Left lung (tissue), 10 donors: ENCODE measurements around the gene SLC19A3. TPM values are rescaled to one million over a fixed set of nuclear protein-coding genes. Genes with fewer than 3 reads are reported as not detected.
A peak's percentile ranks its signal among the peaks of the same experiment; 100 is the strongest.

Source experiments
- ATAC-seq: fragments of 200-7000 bp; cut with Tn5 transposase; one replicate; pipeline ENCODE4 v1.9.1; 2020; ENCODE audit warnings: moderate library complexity
- DNase-seq, 4 donors: peaks; one replicate each; pipeline ENCODE4 v3.0.0-alpha.2; 2013 to 2020
- H3K27ac ChIP-seq, 2 donors: fragments of 200-600 bp; sonication (generic) in 1 of 2; one replicate each; pipeline versions ENCODE4 v1.5.0 to v1.8.0; 2020 to 2021
- H3K27me3 ChIP-seq, 2 donors: fragments of 200-600 bp; sonication (generic) in 1 of 2; one replicate each; pipeline versions ENCODE4 v1.5.0 to v1.8.0; 2020 to 2021
- H3K36me3 ChIP-seq, 2 donors: fragments of 200-600 bp; sonication (generic) in 1 of 2; one replicate each; pipeline versions ENCODE4 v1.5.0 to v1.8.0; 2020 to 2021
- H3K4me1 ChIP-seq, 2 donors: fragments of 200-600 bp; one replicate each; pipeline ENCODE4 v1.8.0; 2021
- H3K4me3 ChIP-seq, 2 donors: fragments of 200-600 bp; sonication (generic) in 1 of 2; one replicate each; pipeline versions ENCODE4 v1.5.0 to v1.8.0; 2020 to 2021; ENCODE audit warnings: mild to moderate bottlenecking in 1 of 2
- H3K9me3 ChIP-seq, 2 donors: fragments of 200-600 bp; sonication (generic) in 1 of 2; one replicate each; pipeline versions ENCODE4 v1.5.0 to v1.8.0; 2020 to 2021
- intact Hi-C, 2 donors: fragments of 100-400 bp; cut with DNase I; formaldehyde crosslinking; loops; one replicate each; pipeline versions ENCODE4 v1.11.2 to v1.14.2; 2022
- polyA plus RNA-seq, 6 donors: library from polyadenylated mRNA; unstranded; fragments of 120-200 nt; gene quantifications; one replicate each; pipeline ENCODE4 v1.2.1, GENCODE V29; 2013; ENCODE audit not compliant: insufficient read length in 6 of 6
- total RNA-seq, 2 donors: library from RNA; stranded (reverse); fragmentation: NEBNext Ultra II Directional; extraction: Animal tissue kit (Norgen Biotek cat#: 25700); gene quantifications; one replicate each; pipeline ENCODE4 v1.2.1, GENCODE V29; 2021
- TF ChIP-seq, protein P1 (sequence below), 2 donors: fragments of 200-600 bp; sonication (generic) in 1 of 2; IDR thresholded peaks; one replicate each; pipeline versions ENCODE4 v1.5.0 to v1.8.0; 2021; ENCODE audit warnings: antibody characterized with exemption in 2 of 2
- donor health status: DM: no; HTN: yes; CAD: no.
- donor health status: DM: no; HTN: no; CAD: no.

SLC19A3 gene
- total and polyA plus RNA-seq, 8 donors: 6.2 to 32.5 (median 21.5) TPM

DNA sequence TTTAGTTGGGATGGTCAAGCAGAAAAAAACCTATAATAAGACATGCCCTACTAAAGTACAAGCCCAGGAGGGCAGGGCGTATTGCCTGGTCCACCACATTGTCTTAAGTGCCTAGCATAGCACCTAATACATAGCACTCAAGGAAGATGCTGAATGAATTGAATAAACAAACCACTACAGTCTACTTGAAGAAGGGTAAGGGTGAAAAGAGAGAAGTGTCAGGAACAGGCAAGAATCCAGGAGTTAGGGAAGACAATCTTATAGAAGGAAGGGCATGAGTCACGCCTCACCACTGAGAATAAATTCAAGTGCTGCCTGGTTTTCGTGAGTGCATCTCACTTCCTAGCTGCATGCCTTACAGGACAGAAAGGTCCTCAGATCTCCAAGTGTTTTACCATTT, 13.9 kb downstream of the SLC19A3 start:
- DNase-seq (no peak), ATAC-seq (peak; percentile 80)
- intact Hi-C loops: no loop called here
- Histone ChIP-seq H3K4me3 (no peak overlapping the region), H3K27me3 (no peaks in the 10 kb centered on the region), H3K27ac (peak overlapping the region; percentile 20 to 63), H3K9me3 (no peaks in the 10 kb centered on the region), H3K4me1 (peaks cover 0 to 5% of the 10 kb centered on the region in 2 donors), H3K36me3 (no peaks in the 10 kb centered on the region)
- TF ChIP-seq, protein P1, sequence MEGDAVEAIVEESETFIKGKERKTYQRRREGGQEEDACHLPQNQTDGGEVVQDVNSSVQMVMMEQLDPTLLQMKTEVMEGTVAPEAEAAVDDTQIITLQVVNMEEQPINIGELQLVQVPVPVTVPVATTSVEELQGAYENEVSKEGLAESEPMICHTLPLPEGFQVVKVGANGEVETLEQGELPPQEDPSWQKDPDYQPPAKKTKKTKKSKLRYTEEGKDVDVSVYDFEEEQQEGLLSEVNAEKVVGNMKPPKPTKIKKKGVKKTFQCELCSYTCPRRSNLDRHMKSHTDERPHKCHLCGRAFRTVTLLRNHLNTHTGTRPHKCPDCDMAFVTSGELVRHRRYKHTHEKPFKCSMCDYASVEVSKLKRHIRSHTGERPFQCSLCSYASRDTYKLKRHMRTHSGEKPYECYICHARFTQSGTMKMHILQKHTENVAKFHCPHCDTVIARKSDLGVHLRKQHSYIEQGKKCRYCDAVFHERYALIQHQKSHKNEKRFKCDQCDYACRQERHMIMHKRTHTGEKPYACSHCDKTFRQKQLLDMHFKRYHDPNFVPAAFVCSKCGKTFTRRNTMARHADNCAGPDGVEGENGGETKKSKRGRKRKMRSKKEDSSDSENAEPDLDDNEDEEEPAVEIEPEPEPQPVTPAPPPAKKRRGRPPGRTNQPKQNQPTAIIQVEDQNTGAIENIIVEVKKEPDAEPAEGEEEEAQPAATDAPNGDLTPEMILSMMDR (IDR thresholded peaks at IDR 0.05): no peak

DNA sequence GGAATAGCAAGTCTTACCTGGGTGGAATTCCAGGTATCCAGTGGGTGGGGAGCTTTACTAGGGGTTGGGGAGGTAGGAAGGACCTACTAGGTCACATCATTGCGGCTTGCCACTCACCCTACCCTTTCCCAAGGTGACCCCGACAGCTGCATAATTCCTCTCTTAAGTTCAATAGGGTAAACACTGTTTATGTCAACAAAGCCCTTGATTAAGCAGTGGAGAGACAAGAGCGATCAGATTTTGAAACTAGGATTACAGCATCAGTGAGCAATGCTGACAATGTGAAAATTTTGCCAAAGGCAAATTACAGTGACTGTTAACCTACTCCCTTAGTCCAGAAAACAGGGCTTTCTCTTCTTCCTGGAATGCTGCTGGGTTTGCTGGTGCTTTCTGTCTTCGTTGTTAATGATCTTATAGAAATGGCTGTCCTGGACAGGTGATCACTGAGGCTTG, 14.5 kb downstream of the SLC19A3 start:
- Histone ChIP-seq H3K36me3 (no peaks in the 10 kb centered on the region), H3K4me1 (peaks cover 0 to 5% of the 10 kb centered on the region in 2 donors), H3K4me3 (no peak overlapping the region), H3K27ac (peak overlapping the region; percentile 20 to 63), H3K9me3 (no peaks in the 10 kb centered on the region), H3K27me3 (no peaks in the 10 kb centered on the region)
- ATAC-seq: peak; percentile 86
- TF ChIP-seq, protein P1 (IDR thresholded peaks at IDR 0.05): no peak
- peak in 1 of 4 donors; percentile 7 for DNase-seq
- intact Hi-C loops: no loop called here

DNA sequence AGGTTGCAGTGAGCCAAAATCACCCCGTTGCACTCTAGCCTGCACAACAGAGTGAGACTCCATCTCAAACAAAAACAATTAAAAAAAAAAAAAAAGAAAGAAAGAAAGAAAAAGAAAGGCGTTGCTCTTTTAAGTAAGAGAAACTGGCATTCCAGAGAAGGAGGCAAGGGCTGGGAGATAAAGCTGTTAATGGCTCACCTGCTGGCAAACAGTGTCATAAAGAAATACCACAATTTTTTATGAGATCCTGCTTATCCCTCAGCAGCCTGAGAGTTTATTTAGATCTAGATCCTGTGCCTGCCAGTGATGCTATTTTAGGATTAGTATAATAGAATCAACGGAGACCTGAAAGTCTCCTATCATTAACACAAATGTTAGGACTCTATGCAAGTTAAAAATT, 16.3 kb downstream of the SLC19A3 start:
- Histone ChIP-seq H3K4me3 (no peak overlapping the region), H3K36me3 (no peaks in the 10 kb centered on the region), H3K9me3 (no peaks in the 10 kb centered on the region), H3K27ac (no peak overlapping the region), H3K4me1 (peaks cover 0 to 5% of the 10 kb centered on the region in 2 donors), H3K27me3 (no peaks in the 10 kb centered on the region)
- intact Hi-C loops: no loop called here
- ATAC-seq: no peak
- no peak for DNase-seq
- TF ChIP-seq, protein P1 (IDR thresholded peaks at IDR 0.05): no peak

DNA sequence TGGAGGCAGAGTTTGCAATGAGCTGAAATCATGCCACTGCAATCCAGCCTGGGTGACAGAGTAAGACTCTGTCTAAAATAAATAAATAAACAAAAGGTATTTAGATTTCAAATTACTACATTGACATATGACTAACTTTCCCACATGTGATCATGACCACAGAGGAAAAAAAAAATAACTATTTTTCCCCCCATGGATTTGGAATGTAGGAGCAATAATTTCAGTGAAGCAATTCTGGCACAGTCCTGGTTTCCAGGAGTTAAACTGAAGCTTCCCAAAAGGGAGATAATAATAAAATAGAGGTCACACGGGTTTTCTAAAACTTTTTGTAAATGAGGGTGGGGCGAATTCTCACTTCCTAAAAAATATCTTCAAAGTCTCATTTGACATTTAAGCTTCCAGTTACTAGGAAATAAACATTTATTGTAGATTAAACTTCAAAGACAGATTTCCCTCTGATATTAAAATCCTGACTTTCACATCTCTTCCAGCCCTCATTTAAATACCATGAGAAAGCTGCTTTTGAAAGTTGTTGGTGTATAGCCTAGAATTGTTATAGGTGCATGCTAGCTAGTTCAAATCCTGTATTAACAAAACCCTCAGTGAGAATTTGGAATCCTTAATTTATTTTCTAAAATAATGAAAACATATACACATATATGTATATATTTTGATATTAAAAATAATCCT, 20.7 kb downstream of the SLC19A3 start:
- intact Hi-C loops: no loop called here

DNA sequence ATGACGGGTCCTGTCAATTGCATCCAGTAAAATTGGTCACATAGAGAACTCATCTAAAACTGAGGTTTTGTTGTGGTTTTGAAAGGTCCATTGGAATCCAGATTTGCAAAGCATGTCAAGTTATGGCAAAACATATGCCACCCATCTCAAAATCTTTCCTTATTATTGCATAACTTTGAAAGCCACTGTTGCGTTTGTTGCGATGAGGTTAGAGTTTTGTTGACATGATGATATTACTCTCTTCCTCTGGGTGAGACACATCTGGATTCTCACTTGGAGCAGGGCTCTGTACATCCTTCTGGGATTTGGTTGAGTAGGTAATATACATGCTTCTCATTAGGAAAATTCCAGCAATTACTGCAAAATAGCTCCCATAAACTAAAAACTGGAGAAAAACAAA, 30.6 kb downstream of the SLC19A3 start:
- Histone ChIP-seq H3K36me3 (no peaks in the 10 kb centered on the region), H3K4me1 (no peaks in the 10 kb centered on the region), H3K9me3 (no peaks in the 10 kb centered on the region), H3K27me3 (no peaks in the 10 kb centered on the region), H3K4me3 (no peak overlapping the region), H3K27ac (no peak overlapping the region)
- TF ChIP-seq, protein P1 (IDR thresholded peaks at IDR 0.05): no peak
- intact Hi-C loops: no loop called here
- DNase-seq (no peak), ATAC-seq (no peak)

More for the DNA sequence above, 20.7 kb downstream of the SLC19A3 start:
- H3K4me3 ChIP-seq: no peak overlapping the region
- ATAC-seq (no peak), DNase-seq (no peak)
- H3K4me1 ChIP-seq: no peaks in the 10 kb centered on the region
- no peaks in the 10 kb centered on the region for H3K36me3 ChIP-seq
- no peak overlapping the region for H3K27ac ChIP-seq
- TF ChIP-seq, protein P1 (IDR thresholded peaks at IDR 0.05): no peak
- no peaks in the 10 kb centered on the region for H3K27me3 ChIP-seq
- H3K9me3 ChIP-seq: no peaks in the 10 kb centered on the region
